Measurements from ENCODE around the gene NUDT5.
"Not testable (repeated sequence)": the region's sequence is repeated elsewhere in the genome, so short reads cannot be mapped to it uniquely, and the experiment has no call there.

Gene NUDT5

DNA sequence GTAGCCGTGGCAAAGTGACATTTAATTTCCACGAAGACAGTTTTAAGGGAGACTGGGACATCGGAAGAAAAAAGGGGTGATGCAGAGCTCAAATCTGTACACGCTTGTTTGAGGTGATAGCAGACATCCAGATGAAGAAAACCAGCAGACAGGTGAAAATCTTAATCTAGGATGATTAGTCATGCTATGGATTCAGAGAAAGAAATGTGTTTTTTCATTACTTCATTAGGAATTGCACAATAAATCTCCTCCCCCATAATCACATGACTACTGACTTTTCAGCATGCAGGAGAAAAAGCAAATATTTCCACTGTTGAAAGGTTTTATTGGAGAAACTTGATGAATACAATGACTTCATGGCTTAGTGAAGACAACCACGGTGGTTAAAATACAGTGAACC lies 2.5 kb downstream of the NUDT5 start:
- Histone ChIP-seq H3K4me1 (ENCODE audit: insufficient read depth, low read length) (0 out of 2 replicates have a peak, but pooled peaks cover 4% of the 10 kb centered on the region), H3K9ac (ENCODE audit: low read depth, low read length) (no peak overlapping the region), H3K9me3 (ENCODE audit: control insufficient read depth, insufficient read depth, low read length) (no peaks in the 10 kb centered on the region), H3K36me3 (ENCODE audit: insufficient read depth, low read length) (no peaks in the 10 kb centered on the region; the same call in 1 of the 2 replicates)

DNA sequence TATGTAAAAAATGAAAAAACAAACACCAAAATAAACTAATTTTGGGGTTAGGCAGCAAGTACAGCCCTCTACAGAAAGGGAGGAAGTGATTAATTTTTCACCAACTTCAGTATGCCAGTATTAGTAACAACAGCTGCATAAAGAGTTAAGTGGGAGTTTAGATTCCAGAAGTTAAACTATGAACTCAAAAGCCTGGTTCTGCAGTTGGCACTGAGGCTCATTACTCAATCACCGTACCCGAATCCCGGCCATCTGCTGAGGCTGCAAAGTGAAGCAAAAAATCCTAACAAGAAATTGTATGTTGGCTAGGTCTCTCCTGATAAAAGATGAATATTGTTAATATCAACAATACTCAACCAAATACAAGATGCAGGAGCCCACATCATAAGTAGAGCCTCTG lies 4.0 kb downstream of the NUDT5 start:
- Histone ChIP-seq H3K36me3 (ENCODE audit: insufficient read depth, low read length) (no peaks in the 10 kb centered on the region; the same call in 1 of the 2 replicates), H3K9me3 (ENCODE audit: control insufficient read depth, insufficient read depth, low read length) (no peaks in the 10 kb centered on the region), H3K9ac (ENCODE audit: low read depth, low read length) (no peak overlapping the region), H3K4me1 (ENCODE audit: insufficient read depth, low read length) (0 out of 2 replicates have a peak, but pooled peaks cover 4% of the 10 kb centered on the region)

DNA sequence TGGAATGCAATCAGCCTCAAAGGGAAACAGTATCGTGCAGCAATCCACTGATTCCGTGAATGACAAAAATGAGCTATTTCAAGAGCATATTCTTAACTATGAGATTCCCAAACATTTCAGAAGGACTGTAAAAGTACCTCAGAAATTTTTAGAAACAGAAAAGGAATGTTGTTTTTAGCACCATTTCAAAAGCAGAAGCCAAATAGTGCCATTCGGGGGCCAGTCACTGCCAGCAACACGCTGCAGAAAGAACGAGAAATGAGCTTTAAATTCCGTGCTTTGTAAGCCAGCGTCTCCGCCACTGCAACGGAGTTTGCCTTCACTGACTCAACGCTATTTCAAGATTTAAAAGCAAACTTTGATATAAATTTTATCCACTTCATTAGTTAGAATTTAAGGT lies 6.3 kb downstream of the NUDT5 start:
- H3K9ac ChIP-seq (ENCODE audit: low read depth, low read length) = no peak overlapping the region
- no peaks in the 10 kb centered on the region for H3K9me3 ChIP-seq (ENCODE audit: control insufficient read depth, insufficient read depth, low read length)
- H3K36me3 ChIP-seq (ENCODE audit: insufficient read depth, low read length) = no peaks in the 10 kb centered on the region; the same call in 1 of the 2 replicates
- 0 out of 2 replicates have a peak, but pooled peaks cover 4% of the 10 kb centered on the region for H3K4me1 ChIP-seq (ENCODE audit: insufficient read depth, low read length)

DNA sequence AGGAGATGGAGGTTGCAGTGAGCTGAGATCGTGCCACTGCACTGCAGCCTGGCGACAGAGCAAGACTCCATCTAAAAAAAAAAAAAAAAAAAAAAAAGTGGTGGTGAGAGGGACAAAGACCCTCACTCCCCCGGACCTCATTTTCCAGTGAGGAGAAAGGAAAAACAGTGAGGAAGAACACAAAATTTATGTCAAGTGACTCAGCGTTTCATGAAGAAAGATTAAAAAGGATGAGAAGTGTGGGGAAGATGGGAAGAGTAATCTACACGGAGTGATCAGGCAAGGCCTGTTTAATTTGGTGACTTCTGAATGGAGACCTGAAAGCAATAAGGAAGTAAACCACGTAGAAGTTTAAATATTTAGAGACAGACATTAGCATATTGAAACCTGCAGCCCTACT lies 7.0 kb downstream of the NUDT5 start:
- Histone ChIP-seq H3K9me3 (ENCODE audit: control insufficient read depth, insufficient read depth, low read length) (no peaks in the 10 kb centered on the region), H3K36me3 (ENCODE audit: insufficient read depth, low read length) (no peaks in the 10 kb centered on the region; the same call in 1 of the 2 replicates), H3K9ac (ENCODE audit: low read depth, low read length) (no peak overlapping the region), H3K4me1 (ENCODE audit: insufficient read depth, low read length) (0 out of 2 replicates have a peak, but pooled peaks cover 4% of the 10 kb centered on the region)

DNA sequence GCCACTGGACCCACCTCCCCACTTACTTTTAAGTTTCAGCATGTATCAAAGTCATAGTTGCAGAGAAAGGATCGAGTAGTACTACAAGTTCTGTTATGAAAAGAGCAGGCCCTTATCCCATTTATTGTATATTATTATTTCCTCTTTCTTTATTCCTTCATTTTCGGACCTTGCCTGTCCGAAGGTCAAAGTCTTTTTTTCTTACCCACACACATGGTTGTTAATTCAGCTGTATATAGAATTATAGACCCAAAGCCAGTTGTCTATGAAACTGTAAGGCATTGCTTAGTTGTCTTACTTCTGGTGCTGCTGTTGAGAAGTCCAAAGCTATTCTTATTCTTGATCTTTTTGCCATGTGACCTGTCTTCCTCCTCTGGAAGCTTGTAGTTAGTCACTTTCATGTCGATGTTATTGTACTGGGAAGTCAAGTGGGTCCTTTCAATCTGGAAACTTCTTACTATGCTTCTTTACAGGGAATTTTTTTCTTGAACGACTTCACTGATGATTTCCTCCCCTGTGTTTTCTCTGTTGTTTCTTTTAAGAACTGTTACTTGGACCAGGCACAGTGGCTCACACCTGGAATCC lies 8.3 kb downstream of the NUDT5 start:
- Histone ChIP-seq H3K4me1 (ENCODE audit: insufficient read depth, low read length) (0 out of 2 replicates have a peak, but pooled peaks cover 4% of the 10 kb centered on the region), H3K36me3 (ENCODE audit: insufficient read depth, low read length) (0 out of 2 replicates have a peak, but pooled peaks cover 4% of the 10 kb centered on the region), H3K9ac (ENCODE audit: low read depth, low read length) (no peak overlapping the region), H3K9me3 (ENCODE audit: control insufficient read depth, insufficient read depth, low read length) (no peaks in the 10 kb centered on the region)

DNA sequence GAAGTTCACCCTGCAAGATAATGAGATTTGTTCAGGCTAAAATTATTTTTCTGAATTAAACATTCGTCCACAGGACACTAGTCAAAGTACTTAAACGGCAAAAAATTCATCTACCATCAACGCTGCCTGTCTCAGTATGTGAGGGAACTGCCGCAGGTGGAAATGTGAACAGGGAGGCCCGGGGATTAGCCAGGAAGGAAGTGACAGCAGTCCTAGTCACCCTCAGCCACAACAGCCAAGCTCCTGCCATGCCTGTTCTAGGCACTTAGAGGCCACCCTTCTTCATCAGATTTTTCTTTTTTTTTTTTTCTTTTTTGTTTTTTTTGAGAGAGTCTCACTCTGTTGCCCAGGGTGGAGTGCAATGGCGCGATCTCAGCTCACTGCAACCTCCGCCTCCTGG lies 9.4 kb downstream of the NUDT5 start:
- no peaks in the 10 kb centered on the region for H3K9me3 ChIP-seq (ENCODE audit: control insufficient read depth, insufficient read depth, low read length)
- no peak overlapping the region for H3K9ac ChIP-seq (ENCODE audit: low read depth, low read length)
- peaks cover 6% of the 10 kb centered on the region for H3K4me1 ChIP-seq (ENCODE audit: insufficient read depth, low read length)
- 0 out of 2 replicates have a peak, but pooled peaks cover 4% of the 10 kb centered on the region for H3K36me3 ChIP-seq (ENCODE audit: insufficient read depth, low read length)

DNA sequence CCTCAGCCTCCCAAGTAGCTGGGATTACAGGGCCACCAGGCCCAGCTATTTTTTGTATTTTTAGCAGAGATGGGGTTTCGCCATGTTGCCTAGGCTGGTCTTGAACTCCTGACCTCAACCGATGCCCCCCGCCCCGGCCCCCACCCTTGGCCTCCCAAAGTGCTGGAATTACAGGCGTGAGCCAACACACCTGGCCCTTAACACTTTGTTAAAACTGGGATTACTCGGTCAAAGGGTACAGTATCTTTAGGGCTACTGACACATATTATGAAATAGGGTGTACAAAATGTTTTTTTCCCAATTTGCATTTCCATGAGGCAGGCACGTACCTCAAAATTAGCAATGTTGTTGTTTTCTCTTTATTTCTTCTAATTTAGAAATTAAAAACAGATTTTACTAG lies 11.5 kb downstream of the NUDT5 start:
- Histone ChIP-seq H3K36me3 (ENCODE audit: insufficient read depth, low read length) (peaks cover 12% of the 10 kb centered on the region; the same call in 1 of the 2 replicates), H3K9ac (ENCODE audit: low read depth, low read length) (no peak overlapping the region), H3K4me1 (ENCODE audit: insufficient read depth, low read length) (peaks cover 21% of the 10 kb centered on the region), H3K9me3 (ENCODE audit: control insufficient read depth, insufficient read depth, low read length) (no peaks in the 10 kb centered on the region)

GRCh38 chr10:12181065-12181775 lies 14.5 kb downstream of the NUDT5 start:
- Histone ChIP-seq H3K9ac (ENCODE audit: low read depth, low read length) (no peak overlapping the region), H3K36me3 (ENCODE audit: insufficient read depth, low read length) (peaks cover 29% of the 10 kb centered on the region), H3K4me1 (ENCODE audit: insufficient read depth, low read length) (peaks cover 25% of the 10 kb centered on the region), H3K9me3 (ENCODE audit: control insufficient read depth, insufficient read depth, low read length) (no peaks in the 10 kb centered on the region)

DNA sequence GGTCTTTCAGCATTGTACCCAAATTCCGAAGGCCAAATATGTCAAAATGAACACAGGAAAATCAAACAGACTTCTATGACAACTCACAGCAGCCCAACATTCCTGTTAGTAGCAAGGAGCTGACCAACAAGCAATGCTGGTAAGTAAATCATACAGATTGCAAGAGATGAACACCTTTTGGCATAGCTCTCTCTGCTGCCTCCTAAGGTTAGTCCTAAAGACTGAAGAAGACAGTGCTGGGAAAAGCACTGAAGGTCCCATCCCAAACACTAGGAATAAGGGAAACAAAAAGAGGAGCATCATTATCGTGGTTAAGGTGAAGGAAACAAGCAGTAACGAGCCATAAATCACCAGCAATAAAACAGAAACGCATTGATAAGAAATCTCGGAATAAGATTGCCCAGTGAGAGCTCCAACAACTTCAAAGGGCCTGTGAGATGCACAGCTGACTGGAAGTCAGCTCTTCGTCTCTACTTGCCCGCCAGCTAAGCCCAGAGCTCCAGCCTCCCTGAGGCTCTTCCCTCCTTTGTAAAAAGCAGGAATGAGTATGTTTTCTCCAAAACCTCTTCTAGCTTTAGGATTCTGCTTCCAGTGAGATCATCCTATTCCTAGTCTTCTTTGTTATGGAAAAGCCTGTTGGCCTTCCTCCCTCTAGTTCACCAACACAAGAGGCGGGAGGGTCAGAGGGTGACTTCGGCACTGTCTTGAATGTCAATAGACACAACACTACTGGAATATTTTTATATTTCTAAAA lies 15.3 kb downstream of the NUDT5 start:
- H3K36me3 ChIP-seq (ENCODE audit: insufficient read depth, low read length) = peaks cover 29% of the 10 kb centered on the region
- no peak overlapping the region for H3K9ac ChIP-seq (ENCODE audit: low read depth, low read length)
- peaks cover 25% of the 10 kb centered on the region for H3K4me1 ChIP-seq (ENCODE audit: insufficient read depth, low read length)
- no peaks in the 10 kb centered on the region for H3K9me3 ChIP-seq (ENCODE audit: control insufficient read depth, insufficient read depth, low read length)

GRCh38 chr10:12179606-12180170 lies 16.0 kb downstream of the NUDT5 start:
- H3K9ac ChIP-seq (ENCODE audit: low read depth, low read length) = no peak overlapping the region
- H3K36me3 ChIP-seq (ENCODE audit: insufficient read depth, low read length) = peaks cover 29% of the 10 kb centered on the region
- H3K4me1 ChIP-seq (ENCODE audit: insufficient read depth, low read length) = peaks cover 25% of the 10 kb centered on the region
- no peaks in the 10 kb centered on the region for H3K9me3 ChIP-seq (ENCODE audit: control insufficient read depth, insufficient read depth, low read length)

DNA sequence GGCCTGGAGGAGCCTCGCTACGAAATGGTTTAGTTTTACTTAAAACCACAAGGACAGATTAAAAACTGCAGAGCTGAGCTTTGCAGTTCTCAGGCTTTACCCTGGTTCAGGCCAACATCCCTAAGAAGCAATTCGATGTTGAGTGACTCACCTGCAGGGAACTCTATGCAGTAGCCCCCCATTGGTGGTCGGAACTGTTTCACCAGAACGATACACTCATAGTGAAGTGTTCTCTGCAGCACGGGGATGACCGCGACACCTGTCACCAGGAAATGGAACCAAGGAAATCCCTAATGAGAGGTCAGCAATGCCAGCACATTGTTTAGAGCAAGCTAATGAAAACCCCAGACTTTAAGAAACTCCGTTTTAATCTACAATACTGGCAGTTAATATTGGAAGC lies 18.0 kb downstream of the NUDT5 start:
- Histone ChIP-seq H3K4me1 (ENCODE audit: insufficient read depth, low read length) (peaks cover 25% of the 10 kb centered on the region), H3K9ac (ENCODE audit: low read depth, low read length) (no peak overlapping the region), H3K36me3 (ENCODE audit: insufficient read depth, low read length) (peaks cover 29% of the 10 kb centered on the region), H3K9me3 (ENCODE audit: control insufficient read depth, insufficient read depth, low read length) (no peaks in the 10 kb centered on the region)

- H3K9me3 ChIP-seq (ENCODE audit: control insufficient read depth, insufficient read depth, low read length); H3K4me1 ChIP-seq (ENCODE audit: insufficient read depth, low read length); H3K9ac ChIP-seq (ENCODE audit: low read depth, low read length): not testable (repeated sequence)
- peaks cover 29% of the 10 kb centered on the region for H3K36me3 ChIP-seq (ENCODE audit: insufficient read depth, low read length)
Observed at GRCh38 chr10:12171512-12171911, 24.2 kb downstream of the NUDT5 start.

DNA sequence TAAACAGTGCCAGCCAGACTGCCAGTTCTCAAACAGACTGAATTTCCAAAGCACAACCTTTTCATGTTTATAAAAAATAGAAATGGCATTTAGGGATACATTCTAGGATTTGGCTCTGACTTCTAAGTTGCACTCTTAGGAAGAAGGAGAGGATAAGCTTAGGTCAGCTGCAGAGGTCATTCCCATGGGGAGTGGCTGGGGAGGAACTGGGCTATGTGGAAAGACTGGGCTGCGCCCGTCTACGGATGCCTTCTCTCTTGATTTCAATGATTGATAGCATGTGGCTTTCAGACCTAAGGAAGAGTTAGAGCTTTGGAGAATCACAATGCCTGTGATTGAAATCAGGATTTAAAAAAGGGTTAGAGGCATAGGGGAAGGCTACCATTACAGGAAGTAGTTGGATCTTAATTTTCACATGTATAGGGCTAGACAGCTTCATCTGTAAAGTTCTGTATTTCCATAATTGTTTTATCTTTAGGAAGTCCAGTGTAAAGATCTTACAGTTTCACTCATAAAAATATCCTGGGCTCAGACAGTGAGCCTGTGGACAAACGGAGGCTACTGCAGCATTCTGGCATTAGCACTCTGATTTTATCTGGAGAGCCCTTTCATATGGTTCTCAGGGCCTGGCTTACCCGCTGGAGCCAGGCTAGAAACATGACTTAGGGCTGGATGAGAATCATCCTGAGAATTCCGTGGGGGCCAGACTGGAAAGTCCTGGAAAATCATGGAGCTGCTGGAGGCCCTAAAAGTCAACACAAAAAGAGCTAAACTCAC lies 29.5 kb downstream of the NUDT5 start:
- no peak overlapping the region for H3K9ac ChIP-seq (ENCODE audit: low read depth, low read length)
- H3K9me3 ChIP-seq (ENCODE audit: control insufficient read depth, insufficient read depth, low read length) = no peaks in the 10 kb centered on the region
- peaks cover 28% of the 10 kb centered on the region for H3K36me3 ChIP-seq (ENCODE audit: insufficient read depth, low read length)
- no peaks in the 10 kb centered on the region for H3K4me1 ChIP-seq (ENCODE audit: insufficient read depth, low read length)

DNA sequence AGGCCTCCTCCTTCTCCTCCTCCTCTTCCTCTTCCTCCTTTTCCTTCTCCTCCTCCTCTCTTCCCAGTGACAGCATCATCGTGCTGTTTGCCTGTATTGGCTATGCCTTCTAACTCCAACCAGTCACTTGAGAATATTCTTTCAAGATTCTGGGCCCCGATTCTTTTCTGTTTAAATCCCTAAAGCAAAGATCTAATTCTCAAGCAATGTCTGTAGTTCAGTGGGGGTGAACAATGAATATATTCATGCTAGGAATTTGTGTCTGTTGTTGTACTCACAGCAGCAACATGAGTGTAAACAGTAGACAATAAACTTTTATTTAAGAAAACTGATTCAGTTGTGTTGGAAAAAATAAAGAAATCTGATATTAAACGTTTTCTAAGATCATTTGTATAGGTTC lies 30.7 kb downstream of the NUDT5 start:
- Histone ChIP-seq H3K36me3 (ENCODE audit: insufficient read depth, low read length) (peaks cover 25% of the 10 kb centered on the region), H3K9ac (ENCODE audit: low read depth, low read length) (no peak overlapping the region), H3K9me3 (ENCODE audit: control insufficient read depth, insufficient read depth, low read length) (no peaks in the 10 kb centered on the region), H3K4me1 (ENCODE audit: insufficient read depth, low read length) (no peaks in the 10 kb centered on the region)
